GM23248 (cell line): ENCODE measurements around the gene SMIM38.

Source experiments
- EZH2 ChIP-seq: fragments of 200-600 bp; sonication (generic); IDR thresholded peaks from 2 replicates; pipeline ENCODE4 v1.6.1; 2018; ENCODE audit warnings: antibody characterized with exemption, mild to moderate bottlenecking; ENCODE audit not compliant: insufficient read depth, poor library complexity, severe bottlenecking
- EZH2phosphoT487 ChIP-seq: fragments of 200-600 bp; sonication (generic); IDR thresholded peaks from 2 replicates; pipeline ENCODE4 v1.6.1; 2018; ENCODE audit warnings: antibody characterized with exemption, moderate library complexity, mild to moderate bottlenecking, low read depth; ENCODE audit not compliant: insufficient read depth

- no peak for TF ChIP-seq EZH2phosphoT487
- TF ChIP-seq EZH2, result no peak
Observed at GRCh38 chr11:69137151-69137844, 18.4 kb upstream of the SMIM38 start.
